OCI-LY1 (cell line): ENCODE measurements around the gene ADAMTS4.

Experiments used
- EZH2 ChIP-seq: fragments of 200-600 bp; sonication (generic), shearing (Covaris generic); IDR thresholded peaks from 2 replicates; pipeline ENCODE4 v1.8.0; 2017; ENCODE audit warnings: borderline replicate concordance, mixed run types, mild to moderate bottlenecking, antibody characterized with exemption, low read length, moderate library complexity, mixed read lengths
- TF ChIP-seq, protein P1 (sequence below): fragments of 200-600 bp; sonication (generic), shearing (Covaris generic); IDR thresholded peaks from 2 replicates; pipeline ENCODE4 v1.5.1; 2017; ENCODE audit warnings: mild to moderate bottlenecking, antibody characterized with exemption, low read length, moderate library complexity, mixed read lengths

DNA sequence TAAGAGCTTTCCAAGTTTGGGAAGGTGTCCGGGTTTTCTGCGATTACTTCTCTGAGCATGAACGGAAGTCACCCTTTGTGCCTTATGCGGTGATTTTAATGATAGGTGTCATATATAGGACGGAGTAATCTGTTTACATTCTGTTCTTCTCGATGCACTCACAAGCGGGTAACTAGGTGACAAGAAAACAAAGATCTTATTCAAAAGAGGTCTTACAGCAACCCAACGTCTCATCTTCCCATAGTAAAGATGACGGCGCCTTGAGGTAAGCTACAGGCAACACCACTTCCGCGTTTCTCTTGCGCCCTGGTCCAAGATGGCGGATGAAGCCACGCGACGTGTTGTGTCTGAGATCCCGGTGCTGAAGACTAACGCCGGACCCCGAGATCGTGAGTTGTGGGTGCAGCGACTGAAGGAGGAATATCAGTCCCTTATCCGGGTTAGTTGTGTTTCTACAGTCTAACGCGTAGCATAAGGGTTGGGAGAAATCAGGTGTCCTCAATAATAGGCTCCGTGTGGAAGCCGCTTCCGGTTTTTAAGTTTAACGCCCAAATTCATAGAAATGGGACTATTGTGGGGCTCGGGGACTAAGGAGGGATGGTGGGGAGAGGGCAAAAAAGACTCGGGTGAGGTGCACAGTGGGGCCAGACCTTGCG lies 45.0 kb downstream of the ADAMTS4 start, which contains the start of gene UFC1:
- TF ChIP-seq, protein P1, sequence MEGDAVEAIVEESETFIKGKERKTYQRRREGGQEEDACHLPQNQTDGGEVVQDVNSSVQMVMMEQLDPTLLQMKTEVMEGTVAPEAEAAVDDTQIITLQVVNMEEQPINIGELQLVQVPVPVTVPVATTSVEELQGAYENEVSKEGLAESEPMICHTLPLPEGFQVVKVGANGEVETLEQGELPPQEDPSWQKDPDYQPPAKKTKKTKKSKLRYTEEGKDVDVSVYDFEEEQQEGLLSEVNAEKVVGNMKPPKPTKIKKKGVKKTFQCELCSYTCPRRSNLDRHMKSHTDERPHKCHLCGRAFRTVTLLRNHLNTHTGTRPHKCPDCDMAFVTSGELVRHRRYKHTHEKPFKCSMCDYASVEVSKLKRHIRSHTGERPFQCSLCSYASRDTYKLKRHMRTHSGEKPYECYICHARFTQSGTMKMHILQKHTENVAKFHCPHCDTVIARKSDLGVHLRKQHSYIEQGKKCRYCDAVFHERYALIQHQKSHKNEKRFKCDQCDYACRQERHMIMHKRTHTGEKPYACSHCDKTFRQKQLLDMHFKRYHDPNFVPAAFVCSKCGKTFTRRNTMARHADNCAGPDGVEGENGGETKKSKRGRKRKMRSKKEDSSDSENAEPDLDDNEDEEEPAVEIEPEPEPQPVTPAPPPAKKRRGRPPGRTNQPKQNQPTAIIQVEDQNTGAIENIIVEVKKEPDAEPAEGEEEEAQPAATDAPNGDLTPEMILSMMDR = no peak
- no peak for TF ChIP-seq EZH2
